Tibial nerve (tissue), 4 donors: ENCODE measurements around the gene MAPK11.

Source experiments
- CTCF ChIP-seq, 5 experiments: fragments of 200-600 bp in 3 of 5; fragments of 450-650 bp in 2 of 5; sonication (generic) in 3 of 5; IDR thresholded peaks; one replicate each; pipeline ENCODE4 v1.5.1; 2016 to 2019; ENCODE audit warnings: antibody characterized with exemption in 5 of 5, mild to moderate bottlenecking in 3 of 5, moderate library complexity in 2 of 5
- EP300 ChIP-seq, 2 donors: sonication (generic); formaldehyde crosslinking; IDR thresholded peaks; one replicate each; pipeline ENCODE4 v1.6.1; 2017; ENCODE audit warnings: antibody characterized with exemption in 2 of 2, mild to moderate bottlenecking in 1 of 2

GRCh38 chr22:50246242-50247175 is 23.7 kb downstream of the MAPK11 start:
- TF ChIP-seq CTCF (IDR thresholded peaks at IDR 0.05) (no peak), EP300 (IDR thresholded peaks at IDR 0.05) (no peak)
